ENCODE measurements around the gene ZSCAN5A. TPM values are rescaled to one million over a fixed set of nuclear protein-coding genes. Genes with fewer than 3 reads are reported as not detected.
"Not testable (repeated sequence)": the region's sequence is repeated elsewhere in the genome, so short reads cannot be mapped to it uniquely, and the experiment has no call there.

ZSCAN5A gene
- total RNA-seq, 1 donor from 2014 or later = 6.6 TPM

- Histone ChIP-seq H3K4me3 (ENCODE audit: insufficient read depth, low read depth, low read length) (no peak overlapping the region), H3K27ac (ENCODE audit: low read depth, low read length) (no peak overlapping the region), H3K9me3 (ENCODE audit: insufficient read depth, low read depth, low read length) (no peaks in the 10 kb centered on the region), H3K4me1 (ENCODE audit: insufficient read depth, low read length) (no peaks in the 10 kb centered on the region), H3K36me3 (ENCODE audit: insufficient read depth, low read length) (no peaks in the 10 kb centered on the region), H3K27me3 (ENCODE audit: insufficient read depth, low read length) (no peaks in the 10 kb centered on the region), H3K79me2 (ENCODE audit: insufficient read depth, low read length) (no peaks in the 10 kb centered on the region), H2AFZ (ENCODE audit: low read depth, low read length) (no peak overlapping the region), H3K9ac (ENCODE audit: low read length) (no peak overlapping the region), H4K20me1 (ENCODE audit: insufficient read depth, low read length) (no peaks in the 10 kb centered on the region), H3K4me2 (ENCODE audit: low read length) (no peak overlapping the region)
- FAIRE-seq (no peak), DNase-seq (ENCODE audit: low read depth) (no peak)
- Mint-ChIP-seq H3K4me3 (ENCODE audit: unreplicated experiment) (no peak overlapping the region), H3K4me1 (ENCODE audit: low read depth, unreplicated experiment) (no peaks in the 10 kb centered on the region), H3K27ac (ENCODE audit: unreplicated experiment) (no peak overlapping the region), H3K9me3 (ENCODE audit: unreplicated experiment) (peaks cover 1% of the 10 kb centered on the region), H3K36me3 (ENCODE audit: low read depth, unreplicated experiment) (peaks cover 3% of the 10 kb centered on the region), H3K27me3 (ENCODE audit: low read depth, unreplicated experiment) (no peaks in the 10 kb centered on the region)
- TF ChIP-seq EZH2 (IDR thresholded peaks at IDR 0.05; ENCODE audit: insufficient read depth, low read length) = no peak
- TF ChIP-seq, protein P1, sequence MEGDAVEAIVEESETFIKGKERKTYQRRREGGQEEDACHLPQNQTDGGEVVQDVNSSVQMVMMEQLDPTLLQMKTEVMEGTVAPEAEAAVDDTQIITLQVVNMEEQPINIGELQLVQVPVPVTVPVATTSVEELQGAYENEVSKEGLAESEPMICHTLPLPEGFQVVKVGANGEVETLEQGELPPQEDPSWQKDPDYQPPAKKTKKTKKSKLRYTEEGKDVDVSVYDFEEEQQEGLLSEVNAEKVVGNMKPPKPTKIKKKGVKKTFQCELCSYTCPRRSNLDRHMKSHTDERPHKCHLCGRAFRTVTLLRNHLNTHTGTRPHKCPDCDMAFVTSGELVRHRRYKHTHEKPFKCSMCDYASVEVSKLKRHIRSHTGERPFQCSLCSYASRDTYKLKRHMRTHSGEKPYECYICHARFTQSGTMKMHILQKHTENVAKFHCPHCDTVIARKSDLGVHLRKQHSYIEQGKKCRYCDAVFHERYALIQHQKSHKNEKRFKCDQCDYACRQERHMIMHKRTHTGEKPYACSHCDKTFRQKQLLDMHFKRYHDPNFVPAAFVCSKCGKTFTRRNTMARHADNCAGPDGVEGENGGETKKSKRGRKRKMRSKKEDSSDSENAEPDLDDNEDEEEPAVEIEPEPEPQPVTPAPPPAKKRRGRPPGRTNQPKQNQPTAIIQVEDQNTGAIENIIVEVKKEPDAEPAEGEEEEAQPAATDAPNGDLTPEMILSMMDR (IDR thresholded peaks at IDR 0.05; ENCODE audit: insufficient read depth, low read depth, low read length) = no peak
These were observed 33.7 kb upstream of the ZSCAN5A start for GRCh38 chr19:56348289-56348877.

GRCh38 chr19:56347163-56347778 lies 32.6 kb upstream of the ZSCAN5A start:
- no peaks in the 10 kb centered on the region for H3K27me3 Mint-ChIP-seq (ENCODE audit: low read depth, unreplicated experiment)
- Histone ChIP-seq H3K27ac (ENCODE audit: low read depth, low read length) (no peak overlapping the region), H2AFZ (ENCODE audit: low read depth, low read length) (no peak overlapping the region), H3K4me1 (ENCODE audit: insufficient read depth, low read length) (no peaks in the 10 kb centered on the region), H3K9ac (ENCODE audit: low read length) (no peak overlapping the region), H3K79me2 (ENCODE audit: insufficient read depth, low read length) (no peaks in the 10 kb centered on the region), H3K9me3 (ENCODE audit: insufficient read depth, low read depth, low read length) (peaks cover 2% of the 10 kb centered on the region), H3K4me2 (ENCODE audit: low read length) (no peak overlapping the region), H3K4me3 (ENCODE audit: insufficient read depth, low read depth, low read length) (no peak overlapping the region), H3K27me3 (ENCODE audit: insufficient read depth, low read length) (no peaks in the 10 kb centered on the region), H4K20me1 (ENCODE audit: insufficient read depth, low read length) (no peaks in the 10 kb centered on the region), H3K36me3 (ENCODE audit: insufficient read depth, low read length) (no peaks in the 10 kb centered on the region)
- DNase-seq (ENCODE audit: low read depth) (no peak), FAIRE-seq (no peak)
- no peak overlapping the region for H3K27ac Mint-ChIP-seq (ENCODE audit: unreplicated experiment)
- no peaks in the 10 kb centered on the region for H3K4me1 Mint-ChIP-seq (ENCODE audit: low read depth, unreplicated experiment)
- H3K9me3 Mint-ChIP-seq (ENCODE audit: unreplicated experiment) = peaks cover 9% of the 10 kb centered on the region
- H3K4me3 Mint-ChIP-seq (ENCODE audit: unreplicated experiment) = no peak overlapping the region
- peaks cover 8% of the 10 kb centered on the region for H3K36me3 Mint-ChIP-seq (ENCODE audit: low read depth, unreplicated experiment)
- no peak for TF ChIP-seq EZH2 (IDR thresholded peaks at IDR 0.05; ENCODE audit: insufficient read depth, low read length)
- TF ChIP-seq, protein P1 (IDR thresholded peaks at IDR 0.05; ENCODE audit: insufficient read depth, low read depth, low read length) = no peak

DNA sequence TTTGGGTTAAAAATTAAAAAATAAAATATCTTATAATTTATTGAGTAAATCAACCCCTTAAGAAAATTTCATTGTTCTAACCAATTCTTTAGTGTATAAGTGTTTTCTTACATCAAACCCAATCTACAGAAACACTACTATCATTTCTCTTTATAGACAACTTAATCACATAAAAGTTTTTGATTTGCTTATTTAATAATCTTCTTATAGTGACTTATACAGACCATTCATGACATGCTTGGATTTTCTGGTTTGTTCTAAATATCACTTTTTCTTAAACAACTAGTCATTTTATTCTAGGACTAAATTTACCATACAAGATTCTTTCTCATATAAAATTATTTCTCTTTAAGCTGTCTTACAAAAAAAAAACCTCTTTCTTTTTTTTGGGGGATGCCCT lies 27.3 kb upstream of the ZSCAN5A start:
- no peak for FAIRE-seq
- no peaks in the 10 kb centered on the region for H3K27me3 Mint-ChIP-seq (ENCODE audit: low read depth, unreplicated experiment)
- H3K9me3 Mint-ChIP-seq (ENCODE audit: unreplicated experiment) = peaks cover 11% of the 10 kb centered on the region

GRCh38 chr19:56339031-56339430 lies 24.4 kb upstream of the ZSCAN5A start:
- not testable (repeated sequence) for DNase-seq (ENCODE audit: low read depth); H3K27me3 ChIP-seq (ENCODE audit: insufficient read depth, low read length); H3K4me1 ChIP-seq (ENCODE audit: insufficient read depth, low read length); H4K20me1 ChIP-seq (ENCODE audit: insufficient read depth, low read length); FAIRE-seq; H3K79me2 ChIP-seq (ENCODE audit: insufficient read depth, low read length); H2AFZ ChIP-seq (ENCODE audit: low read depth, low read length); H3K4me3 Mint-ChIP-seq (ENCODE audit: unreplicated experiment); H3K36me3 Mint-ChIP-seq (ENCODE audit: low read depth, unreplicated experiment); H3K4me2 ChIP-seq (ENCODE audit: low read length); H3K27ac Mint-ChIP-seq (ENCODE audit: unreplicated experiment); H3K36me3 ChIP-seq (ENCODE audit: insufficient read depth, low read length); H3K27ac ChIP-seq (ENCODE audit: low read depth, low read length); H3K27me3 Mint-ChIP-seq (ENCODE audit: low read depth, unreplicated experiment); H3K4me3 ChIP-seq (ENCODE audit: insufficient read depth, low read depth, low read length); H3K4me1 Mint-ChIP-seq (ENCODE audit: low read depth, unreplicated experiment); H3K9ac ChIP-seq (ENCODE audit: low read length)
- H3K9me3 Mint-ChIP-seq (ENCODE audit: unreplicated experiment) = peaks cover 17% of the 10 kb centered on the region
- H3K9me3 ChIP-seq (ENCODE audit: insufficient read depth, low read depth, low read length) = peaks cover 14% of the 10 kb centered on the region

More for the DNA sequence above, 27.3 kb upstream of the ZSCAN5A start:
- Mint-ChIP-seq H3K36me3 (ENCODE audit: low read depth, unreplicated experiment) (peaks cover 6% of the 10 kb centered on the region), H3K4me1 (ENCODE audit: low read depth, unreplicated experiment) (no peaks in the 10 kb centered on the region), H3K4me3 (ENCODE audit: unreplicated experiment) (no peak overlapping the region), H3K27ac (ENCODE audit: unreplicated experiment) (no peak overlapping the region)
- Histone ChIP-seq H3K4me1 (ENCODE audit: insufficient read depth, low read length) (no peaks in the 10 kb centered on the region), H3K79me2 (ENCODE audit: insufficient read depth, low read length) (no peaks in the 10 kb centered on the region), H3K27me3 (ENCODE audit: insufficient read depth, low read length) (no peaks in the 10 kb centered on the region), H3K9ac (ENCODE audit: low read length) (no peak overlapping the region), H3K27ac (ENCODE audit: low read depth, low read length) (no peak overlapping the region), H3K4me2 (ENCODE audit: low read length) (no peak overlapping the region), H2AFZ (ENCODE audit: low read depth, low read length) (no peak overlapping the region), H3K9me3 (ENCODE audit: insufficient read depth, low read depth, low read length) (peaks cover 14% of the 10 kb centered on the region), H3K4me3 (ENCODE audit: insufficient read depth, low read depth, low read length) (no peak overlapping the region), H3K36me3 (ENCODE audit: insufficient read depth, low read length) (no peaks in the 10 kb centered on the region), H4K20me1 (ENCODE audit: insufficient read depth, low read length) (no peaks in the 10 kb centered on the region)
- no peak for DNase-seq (ENCODE audit: low read depth)
- no peak for TF ChIP-seq EZH2 (IDR thresholded peaks at IDR 0.05; ENCODE audit: insufficient read depth, low read length)
- TF ChIP-seq, protein P1 (IDR thresholded peaks at IDR 0.05; ENCODE audit: insufficient read depth, low read depth, low read length) = no peak

All from astrocyte (in vitro differentiated cells and primary cell).